Measurements from ENCODE around the gene HSD3B1.

Gene HSD3B1

DNA sequence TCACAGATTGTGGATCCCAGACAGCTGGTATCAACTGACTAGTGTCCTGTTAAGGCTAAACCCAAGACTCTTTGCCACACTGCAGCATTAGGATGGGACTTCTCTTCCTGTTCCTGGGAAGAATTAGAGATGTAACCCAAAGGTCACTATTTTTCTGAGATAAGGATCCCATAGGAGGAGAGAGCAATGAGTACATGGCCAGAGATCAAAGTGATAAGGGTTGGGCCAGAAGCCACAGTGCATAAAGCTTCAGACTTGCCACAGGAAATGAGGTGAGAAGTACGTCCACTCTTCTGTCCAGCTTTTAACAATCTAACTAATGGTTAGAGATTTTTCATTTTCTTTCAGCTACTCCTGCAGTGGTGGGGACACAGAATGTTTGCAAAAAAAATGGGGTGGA is at the start of gene HSD3B1:
Gene HSD3B1 (plus strand): TSS at position 270 of the 400 bp plus-strand sequence. CDS start 267 bp downstream, outside the sequence.
- TF ChIP-seq MAX (IDR thresholded peaks at IDR 0.05; ENCODE audit: low read depth, low read length), result no peak
- TF ChIP-seq CTCF (IDR thresholded peaks at IDR 0.05; ENCODE audit: low read depth, low read length), result no peak
- no peak for TF ChIP-seq MYC (IDR thresholded peaks at IDR 0.05; ENCODE audit: low read depth, low read length)
- TF ChIP-seq POLR2A (IDR thresholded peaks at IDR 0.05; ENCODE audit: extremely low read depth, insufficient read length), result no peak
- H3K4me3 ChIP-seq (ENCODE audit: low read depth, low read length), result no peak within 1 kb of the TSS
- DNase-seq (ENCODE audit: low read depth), result no peak

- no peak overlapping the region for H3K4me3 ChIP-seq (ENCODE audit: low read depth, low read length)
- DNase-seq (ENCODE audit: low read depth), result no peak
- TF ChIP-seq MAX (IDR thresholded peaks at IDR 0.05; ENCODE audit: low read depth, low read length) (no peak), POLR2A (IDR thresholded peaks at IDR 0.05; ENCODE audit: extremely low read depth, insufficient read length) (no peak), MYC (IDR thresholded peaks at IDR 0.05; ENCODE audit: low read depth, low read length) (no peak), CTCF (IDR thresholded peaks at IDR 0.05; ENCODE audit: low read depth, low read length) (no peak)
These were observed 44.0 kb upstream of the HSD3B1 start for GRCh38 chr1:119462964-119463363.

DNA sequence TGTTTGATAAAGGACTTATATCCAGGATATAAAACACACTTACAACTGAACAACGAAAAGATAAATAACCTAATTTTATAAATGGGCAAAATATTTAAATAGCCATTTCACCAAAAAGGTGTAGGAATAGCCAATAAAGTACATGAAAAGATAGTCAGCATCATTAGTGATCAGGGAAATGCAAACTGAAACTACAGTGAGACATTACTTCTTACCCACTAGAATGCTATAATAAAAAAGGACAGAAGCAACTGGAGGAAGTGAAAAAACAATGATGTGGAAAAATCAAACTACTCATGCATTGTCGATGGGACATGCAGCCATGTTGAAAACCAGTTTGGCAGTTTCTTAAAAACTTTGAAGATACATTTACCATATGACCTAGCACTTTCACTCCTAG is 43.4 kb upstream of the HSD3B1 start:
- no peak for DNase-seq (ENCODE audit: low read depth)
- H3K4me3 ChIP-seq (ENCODE audit: low read depth, low read length), result no peak overlapping the region
- no peak for TF ChIP-seq MAX (IDR thresholded peaks at IDR 0.05; ENCODE audit: low read depth, low read length)
- no peak for TF ChIP-seq CTCF (IDR thresholded peaks at IDR 0.05; ENCODE audit: low read depth, low read length)
- no peak for TF ChIP-seq MYC (IDR thresholded peaks at IDR 0.05; ENCODE audit: low read depth, low read length)
- TF ChIP-seq POLR2A (IDR thresholded peaks at IDR 0.05; ENCODE audit: extremely low read depth, insufficient read length), result no peak

- no peak overlapping the region for H3K4me3 ChIP-seq (ENCODE audit: low read depth, low read length)
- TF ChIP-seq POLR2A (IDR thresholded peaks at IDR 0.05; ENCODE audit: extremely low read depth, insufficient read length) (no peak), CTCF (IDR thresholded peaks at IDR 0.05; ENCODE audit: low read depth, low read length) (no peak), MAX (IDR thresholded peaks at IDR 0.05; ENCODE audit: low read depth, low read length) (no peak), MYC (IDR thresholded peaks at IDR 0.05; ENCODE audit: low read depth, low read length) (no peak)
- DNase-seq (ENCODE audit: low read depth), result no peak
These were observed 40.6 kb upstream of the HSD3B1 start for GRCh38 chr1:119466445-119466844.

DNA sequence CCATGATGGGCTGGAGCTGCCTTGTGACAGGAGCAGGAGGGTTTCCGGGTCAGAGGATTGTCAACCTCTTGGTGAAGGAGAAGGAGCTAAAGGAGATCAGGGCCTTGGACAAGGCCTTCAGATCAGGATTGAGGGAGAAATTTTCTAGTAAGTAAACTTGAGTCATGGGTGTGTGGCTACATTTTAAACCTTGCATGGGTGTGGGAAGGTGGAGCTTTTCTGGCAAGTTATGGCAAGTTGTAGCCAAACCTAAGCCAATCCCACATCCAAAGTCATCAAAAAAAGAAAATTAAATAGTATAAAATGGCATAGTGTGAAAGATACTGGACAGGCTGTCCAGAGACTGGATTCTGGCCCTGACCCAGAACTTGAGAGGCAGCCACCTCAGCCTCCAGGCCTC is 39.8 kb upstream of the HSD3B1 start:
- no peak for TF ChIP-seq MYC (IDR thresholded peaks at IDR 0.05; ENCODE audit: low read depth, low read length)
- no peak for TF ChIP-seq CTCF (IDR thresholded peaks at IDR 0.05; ENCODE audit: low read depth, low read length)
- no peak for TF ChIP-seq MAX (IDR thresholded peaks at IDR 0.05; ENCODE audit: low read depth, low read length)
- TF ChIP-seq POLR2A (IDR thresholded peaks at IDR 0.05; ENCODE audit: extremely low read depth, insufficient read length), result no peak
- H3K4me3 ChIP-seq (ENCODE audit: low read depth, low read length), result no peak overlapping the region
- no peak for DNase-seq (ENCODE audit: low read depth)
